H1 (cell line): ENCODE measurements around the gene GATAD2B. TPM values are rescaled to one million over a fixed set of nuclear protein-coding genes. Genes with fewer than 3 reads are reported as not detected.

Experiments used
- CTCF ChIA-PET: fragments of 300-600 bp; sonication (Branson Sonifier 250); formaldehyde crosslinking; loops from one replicate; lab custom pipeline; 2021; ENCODE audit not compliant: partially characterized antibody; lab: Charles Lee
- POLR2A ChIA-PET: fragments of 300-600 bp; sonication (Branson Sonifier 250); formaldehyde crosslinking; loops from one replicate; lab custom pipeline; 2021; ENCODE audit warnings: inconsistent platforms; ENCODE audit not compliant: partially characterized antibody; lab: Charles Lee
- DNase-seq, 2 experiments: peaks; one replicate each; pipeline versions ENCODE4 v3.0.0 to v3.0.0-alpha.2; 2010 to 2022; ENCODE audit warnings: low spot score in 2 of 2, low read depth in 1 of 2, mixed read lengths in 1 of 2
- FAIRE-seq: peaks from 2 replicates; lab custom pipeline; 2011; peaks lifted over from hg19 to GRCh38; lab: Jason Lieb, UNC
- H2AFZ ChIP-seq: 2 replicates; pipeline ENCODE4 v1.8.1; 2012; ENCODE audit warnings: low read length, inconsistent platforms
- H2AK5ac ChIP-seq: 2 replicates; pipeline ENCODE4 v1.6.1; 2013; ENCODE audit warnings: low read depth, low read length
- H2BK120ac ChIP-seq: replicated peaks from 2 replicates; pipeline ENCODE3; 2013; ENCODE audit warnings: low read depth, low read length, inconsistent platforms
- H2BK12ac ChIP-seq: 2 replicates; pipeline ENCODE4 v1.6.1; 2013; ENCODE audit warnings: low read depth, low read length
- H2BK15ac ChIP-seq: 2 replicates; pipeline ENCODE4 v1.6.1; 2013; ENCODE audit warnings: low read length
- H2BK20ac ChIP-seq: 2 replicates; pipeline ENCODE4 v1.6.1; 2013; ENCODE audit warnings: low read length
- H2BK5ac ChIP-seq: 2 replicates; pipeline ENCODE4 v1.6.1; 2013; ENCODE audit warnings: low read depth, low read length
- H3K14ac ChIP-seq: 2 replicates; pipeline ENCODE4 v1.6.1; 2013; ENCODE audit warnings: inconsistent platforms; ENCODE audit not compliant: insufficient read length
- H3K18ac ChIP-seq: 2 replicates; pipeline ENCODE4 v1.6.1; 2013; ENCODE audit warnings: low read length; ENCODE audit errors: extremely low read depth
- H3K23ac ChIP-seq: 2 replicates; pipeline ENCODE4 v1.6.1; 2013; ENCODE audit warnings: inconsistent platforms; ENCODE audit not compliant: insufficient read length
- H3K23me2 ChIP-seq: 2 replicates; pipeline ENCODE4 v1.6.1; 2013; ENCODE audit warnings: low read depth, low read length
- H3K27ac ChIP-seq: 2 replicates; pipeline ENCODE4 v1.6.1; 2011; ENCODE audit warnings: low read depth, low read length, inconsistent platforms
- H3K27me3 ChIP-seq, 4 experiments: replicated peaks in 1 of 4; 1 replicate in 1 of 4; 2 replicates in 3 of 4; pipeline versions ENCODE4 v1.6.1 to v1.8.1; 2011 to 2013; ENCODE audit warnings: low read length in 3 of 4, mild to moderate bottlenecking in 3 of 4, inconsistent platforms in 2 of 4, mixed read lengths in 2 of 4, moderate library complexity in 1 of 4; ENCODE audit not compliant: control insufficient read depth in 3 of 4, insufficient read depth in 3 of 4; ENCODE audit errors: extremely low read depth in 1 of 4
- H3K36me3 ChIP-seq, 4 experiments: 2 replicates each; pipeline versions ENCODE4 v1.6.1 to v1.8.1; 2011 to 2013; ENCODE audit warnings: mild to moderate bottlenecking in 4 of 4, low read length in 3 of 4, moderate library complexity in 2 of 4, control low read depth in 1 of 4, inconsistent platforms in 1 of 4; ENCODE audit not compliant: insufficient read depth in 4 of 4, control insufficient read depth in 2 of 4
- H3K4ac ChIP-seq: replicated peaks from 2 replicates; pipeline ENCODE3; 2013; ENCODE audit warnings: low read length, low read depth, mixed read lengths, inconsistent platforms; ENCODE audit not compliant: insufficient read length
- H3K4me1 ChIP-seq, 4 experiments: replicated peaks in 1 of 4; 1 replicate in 1 of 4; 2 replicates in 3 of 4; pipeline versions ENCODE4 v1.6.1 to v1.8.1; 2011 to 2013; ENCODE audit warnings: low read length in 3 of 4, inconsistent platforms in 2 of 4, mixed read lengths in 1 of 4; ENCODE audit not compliant: insufficient read depth in 4 of 4, control insufficient read depth in 3 of 4
- H3K4me2 ChIP-seq, 2 experiments: 2 replicates each; pipeline versions ENCODE4 v1.6.1 to v1.8.1; 2011 to 2013; ENCODE audit warnings: low read depth in 2 of 2, low read length in 2 of 2, control low read depth in 1 of 2, inconsistent platforms in 1 of 2, mild to moderate bottlenecking in 1 of 2; ENCODE audit not compliant: insufficient read depth in 1 of 2
- H3K4me3 ChIP-seq, 4 experiments: fragments of 200-600, 300-600 bp in 1 of 4; sonication (generic), shearing (Covaris generic), sonication (Bioruptor Twin) in 1 of 4; 2 replicates each; pipeline versions ENCODE4 v1.5.1 to v1.8.1; 2011 to 2016; ENCODE audit warnings: low read length in 4 of 4, low read depth in 3 of 4, control low read depth in 2 of 4, inconsistent platforms in 2 of 4, mild to moderate bottlenecking in 2 of 4, mixed read lengths in 1 of 4, moderate library complexity in 1 of 4; ENCODE audit not compliant: insufficient read depth in 2 of 4; ENCODE audit errors: extremely low read depth in 1 of 4
- H3K56ac ChIP-seq: replicated peaks from 2 replicates; pipeline ENCODE3; 2013; ENCODE audit warnings: low read depth, mild to moderate bottlenecking, mixed read lengths, low read length, inconsistent platforms; ENCODE audit not compliant: insufficient read length
- H3K79me1 ChIP-seq: 2 replicates; pipeline ENCODE4 v1.6.1; 2013; ENCODE audit warnings: low read depth, low read length, control low read depth
- H3K79me2 ChIP-seq, 2 experiments: 2 replicates each; pipeline versions ENCODE4 v1.6.1 to v1.8.1; 2012 to 2013; ENCODE audit warnings: low read length in 2 of 2, mild to moderate bottlenecking in 2 of 2, inconsistent platforms in 1 of 2; ENCODE audit not compliant: insufficient read depth in 2 of 2, control insufficient read depth in 1 of 2
- H3K9ac ChIP-seq, 4 experiments: replicated peaks in 1 of 4; 1 replicate in 1 of 4; 2 replicates in 3 of 4; pipeline versions ENCODE4 v1.6.1 to v1.8.1; 2011 to 2013; ENCODE audit warnings: low read depth in 3 of 4, low read length in 3 of 4, control low read depth in 2 of 4, mild to moderate bottlenecking in 2 of 4, moderate library complexity in 2 of 4, inconsistent platforms in 1 of 4; ENCODE audit errors: extremely low read depth in 1 of 4
- H3K9me3 ChIP-seq, 2 experiments: 2 replicates each; pipeline versions ENCODE4 v1.6.1 to v1.8.1; 2012 to 2013; ENCODE audit warnings: mild to moderate bottlenecking in 2 of 2, moderate library complexity in 2 of 2, control low read depth in 1 of 2, inconsistent platforms in 1 of 2, low read depth in 1 of 2, low read length in 1 of 2, mixed read lengths in 1 of 2; ENCODE audit not compliant: insufficient read depth in 2 of 2
- H4K20me1 ChIP-seq, 2 experiments: replicated peaks in 1 of 2; 2 replicates each; pipeline versions ENCODE3 to v1.8.1; 2011 to 2013; ENCODE audit warnings: inconsistent platforms in 2 of 2, low read length in 2 of 2, mild to moderate bottlenecking in 1 of 2; ENCODE audit not compliant: insufficient read depth in 2 of 2, control insufficient read depth in 1 of 2
- H4K5ac ChIP-seq: 2 replicates; pipeline ENCODE4 v1.6.1; 2013; ENCODE audit warnings: low read length, low read depth, mixed read lengths, inconsistent platforms; ENCODE audit not compliant: insufficient read length
- H4K8ac ChIP-seq: 2 replicates; pipeline ENCODE4 v1.8.0; 2013; ENCODE audit warnings: mild to moderate bottlenecking, moderate library complexity, low read length, inconsistent platforms; ENCODE audit not compliant: insufficient read depth; ENCODE audit errors: extremely low read depth
- H4K91ac ChIP-seq: replicated peaks from 2 replicates; pipeline ENCODE3; 2013; ENCODE audit warnings: low read length, mixed read lengths, inconsistent platforms; ENCODE audit not compliant: insufficient read length
- CEBPB ChIP-seq: IDR thresholded peaks from 2 replicates; pipeline ENCODE4 v1.6.1; 2012; ENCODE audit warnings: low read depth, low read length
- SAP30 ChIP-seq: fragments of 300-600 bp; sonication (generic); IDR thresholded peaks from 2 replicates; pipeline ENCODE4 v1.7.1; 2012; ENCODE audit warnings: low read length, moderate library complexity, mild to moderate bottlenecking, inconsistent platforms; ENCODE audit not compliant: insufficient read depth, insufficient replicate concordance
- WGBS, 2 experiments: shearing (Covaris generic) in 1 of 2; methylation state at CpG; one replicate each; pipeline versions ENCODE4 v1.1.6 to v1.1.7; 2013 to 2015; ENCODE audit warnings: low lambda C conversion rate in 2 of 2, mixed read lengths in 2 of 2, inconsistent platforms in 1 of 2, low coverage in 1 of 2, missing lambda C conversion rate in 1 of 2; ENCODE audit not compliant: insufficient replicate concordance in 2 of 2, insufficient coverage in 1 of 2, insufficient read length in 1 of 2; ENCODE audit errors: extremely low coverage in 1 of 2, missing lambda C conversion rate in 1 of 2; 5-methylcytosine and 5-hydroxymethylcytosine counted together
- polyA plus RNA-seq, 7 experiments: library from polyadenylated mRNA; depleted of rRNA in 3 of 7; stranded (reverse) in 5 of 7; unstranded in 2 of 7; fragments of >200 nt in 5 of 7; fragments of 200-250 nt in 2 of 7; gene quantifications; 1 replicate in 5 of 7; 2 replicates in 1 of 7; 4 replicates in 1 of 7; pipeline versions ENCODE4 v1.2.1 to v1.2.3, GENCODE V29; 2011 to 2013; ENCODE audit warnings: missing spikeins in 2 of 7, mixed read lengths in 2 of 7
- total RNA-seq: library from RNA; stranded (reverse); fragmentation: NEBNext Ultra II Directional; extraction: Animal tissue kit (Norgen Biotek cat#: 25700); gene quantifications from 2 replicates; pipeline ENCODE4 v1.2.1, GENCODE V29; 2021

The GATAD2B gene
- total and polyA plus RNA-seq, 2 of the 8 experiments (the other 6 are each of a cell fraction or from before 2014, with no cell fraction given), result 8.4 to 39.1 TPM

GRCh38 chr1:153869486-153869885, 53.3 kb downstream of the GATAD2B start:
- CTCF ChIA-PET, result no interaction called here
- POLR2A ChIA-PET, result interaction anchor here (0.6 kb wide), 1 partner anchor 47 kb away, joined by 3 read pairs; no protein-coding TSS in a partner anchor

More at GRCh38 chr1:153869486-153869885, 53.3 kb downstream of the GATAD2B start:
- H3K56ac ChIP-seq, result no peak overlapping the region
- DNase-seq (no peak), FAIRE-seq (no peak)
- H2BK20ac ChIP-seq, result no peak overlapping the region
- H3K36me3 ChIP-seq, result peaks cover 0 to 5% (median 2%) of the 10 kb centered on the region in 4 experiments; a peak in 2 of 8 replicates
- no peak for TF ChIP-seq SAP30
- peak; percentile 71 for TF ChIP-seq CEBPB
- no peak overlapping the region for H2BK12ac ChIP-seq
- H3K9me3 ChIP-seq, result no peaks in the 10 kb centered on the region
- 93% methylated on average over 3 of the region's 3 CpGs; no CpG with 5 or more reads in 1 of the 2 experiments for WGBS, 2 experiments
- no peaks in the 10 kb centered on the region for H3K27me3 ChIP-seq
- no peak overlapping the region for H4K5ac ChIP-seq
- H3K4me3 ChIP-seq, result no peak overlapping the region
- no peak overlapping the region for H2AK5ac ChIP-seq
- peaks cover 8% of the 10 kb centered on the region for H3K79me1 ChIP-seq
- H4K8ac ChIP-seq, result no peak overlapping the region
- peaks cover 2 to 6% of the 10 kb centered on the region in 2 experiments for H4K20me1 ChIP-seq
- no peak overlapping the region for H3K27ac ChIP-seq
- H2BK120ac ChIP-seq, result no peak overlapping the region
- H2BK5ac ChIP-seq, result no peak overlapping the region
- no peak overlapping the region for H2BK15ac ChIP-seq
- no peak overlapping the region for H4K91ac ChIP-seq
- H3K18ac ChIP-seq, result no peak overlapping the region
- no peak overlapping the region for H3K4ac ChIP-seq
- no peak overlapping the region for H3K23ac ChIP-seq
- H3K4me1 ChIP-seq, result peaks cover 2 to 6% (median 4%) of the 10 kb centered on the region in 4 experiments; a peak in 5 of 7 replicates
- no peak overlapping the region for H3K4me2 ChIP-seq
- H3K79me2 ChIP-seq, result peaks cover 0 to 83% of the 10 kb centered on the region in 2 experiments; a peak in 2 of 4 replicates
- no peak overlapping the region for H3K14ac ChIP-seq
- no peak overlapping the region for H3K9ac ChIP-seq
- H3K23me2 ChIP-seq, result no peaks in the 10 kb centered on the region
- no peak overlapping the region for H2AFZ ChIP-seq
